ENCODE data around the gene GHRH. TPM values are rescaled to one million over a fixed set of nuclear protein-coding genes. Genes with fewer than 3 reads are reported as not detected.

Gene GHRH
- total RNA-seq, 1 donor from 2014 or later, result not detected

DNA sequence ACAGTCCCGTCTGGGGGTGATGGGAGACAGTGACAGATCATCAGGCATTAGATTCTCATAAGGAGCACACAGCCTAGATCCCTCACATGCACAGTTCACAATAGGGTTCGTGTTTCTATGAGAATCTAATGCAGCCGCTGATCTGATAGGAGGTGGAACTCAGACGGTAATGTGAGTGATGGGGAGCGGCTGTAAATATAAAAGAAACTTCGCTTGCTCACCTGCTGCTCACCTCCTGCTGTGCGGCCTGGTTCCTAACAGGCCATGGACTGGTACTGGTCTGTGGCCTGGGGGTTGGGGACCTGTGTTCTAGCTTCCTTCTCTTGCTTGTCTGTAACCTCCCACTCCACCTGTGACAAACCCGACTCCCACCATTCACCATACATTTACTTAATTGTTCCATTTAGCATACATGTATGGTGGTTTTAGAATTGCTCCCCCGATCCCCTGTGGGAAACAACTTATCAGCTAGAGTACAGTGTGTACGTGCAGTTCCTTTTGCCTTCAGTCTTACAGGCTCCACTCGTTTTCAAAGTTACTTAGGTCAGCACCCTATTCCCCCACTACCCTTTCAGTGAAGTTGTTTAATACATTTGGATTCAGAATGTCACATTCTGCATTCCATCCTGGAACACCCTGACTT lies 31.8 kb upstream of the GHRH start:
- Histone ChIP-seq H3K27ac (no peak overlapping the region), H3K36me3 (no peaks in the 10 kb centered on the region), H3K4me1 (peaks cover 74% of the 10 kb centered on the region), H3K9me3 (no peaks in the 10 kb centered on the region), H3K4me3 (no peak overlapping the region), H3K27me3 (no peaks in the 10 kb centered on the region)
- intact Hi-C loops (cut with DNase I), result no loop called here
- no peak for DNase-seq (ENCODE audit: extremely low spot score in 2 of 2)
- TF ChIP-seq POLR2A (IDR thresholded peaks at IDR 0.05), result no peak
- TF ChIP-seq CTCF (IDR thresholded peaks at IDR 0.05), result no peak
- no peak for TF ChIP-seq POLR2AphosphoS5 (IDR thresholded peaks at IDR 0.05; ENCODE audit: insufficient read depth in 1 of 2, low read depth in 1 of 2)

- H3K4me1 ChIP-seq, result peaks cover 60% of the 10 kb centered on the region
- H3K36me3 ChIP-seq, result no peaks in the 10 kb centered on the region
- intact Hi-C loops (cut with DNase I), result no loop called here
- no peak overlapping the region for H3K27ac ChIP-seq
- no peak overlapping the region for H3K4me3 ChIP-seq
- no peak for DNase-seq (ENCODE audit: extremely low spot score in 2 of 2)
- TF ChIP-seq CTCF (IDR thresholded peaks at IDR 0.05) (no peak), POLR2A (IDR thresholded peaks at IDR 0.05) (no peak), POLR2AphosphoS5 (IDR thresholded peaks at IDR 0.05; ENCODE audit: insufficient read depth in 1 of 2, low read depth in 1 of 2) (no peak)
- no peaks in the 10 kb centered on the region for H3K27me3 ChIP-seq
- no peaks in the 10 kb centered on the region for H3K9me3 ChIP-seq
Observed at GRCh38 chr20:37291724-37292126, 30.1 kb upstream of the GHRH start.

GRCh38 chr20:37290158-37290810 lies 28.7 kb upstream of the GHRH start:
- Histone ChIP-seq H3K4me3 (peak overlapping the region; percentile 86 to 98), H3K36me3 (no peaks in the 10 kb centered on the region), H3K4me1 (peaks cover 45% of the 10 kb centered on the region), H3K27ac (peak overlapping the region; percentile 96), H3K9me3 (no peaks in the 10 kb centered on the region), H3K27me3 (no peaks in the 10 kb centered on the region)
- intact Hi-C loops (cut with DNase I), result no loop called here
- TF ChIP-seq POLR2A (IDR thresholded peaks at IDR 0.05) (no peak), POLR2AphosphoS5 (IDR thresholded peaks at IDR 0.05; ENCODE audit: insufficient read depth in 1 of 2, low read depth in 1 of 2) (no peak), CTCF (IDR thresholded peaks at IDR 0.05) (no peak)
- DNase-seq (ENCODE audit: extremely low spot score in 2 of 2), result no peak

DNA sequence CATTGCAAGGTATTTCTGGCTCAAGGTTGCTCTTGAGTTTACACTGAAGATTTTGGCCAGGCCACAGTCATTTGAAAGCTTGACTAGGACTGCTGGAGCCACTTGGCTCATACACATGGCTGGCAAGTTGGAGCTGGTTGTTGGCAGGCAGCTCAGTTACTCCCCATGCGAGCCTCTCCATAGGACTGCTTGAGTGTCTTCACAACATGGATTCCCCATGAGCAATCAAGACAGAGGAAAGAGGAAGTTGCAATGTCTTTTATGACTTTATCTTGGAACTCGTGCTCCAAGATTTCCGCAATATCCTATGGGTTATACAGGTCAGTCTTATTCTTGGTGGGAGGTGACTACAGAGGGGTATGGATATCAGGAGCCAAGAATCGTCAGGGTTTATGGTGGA lies 26.5 kb upstream of the GHRH start:
- TF ChIP-seq POLR2A (IDR thresholded peaks at IDR 0.05) (no peak), POLR2AphosphoS5 (IDR thresholded peaks at IDR 0.05; ENCODE audit: insufficient read depth in 1 of 2, low read depth in 1 of 2) (peak in 1 of 2 donors; percentile 30)
- no peaks in the 10 kb centered on the region for H3K9me3 ChIP-seq
- intact Hi-C loops (cut with DNase I), result no loop called here
- no peaks in the 10 kb centered on the region for H3K36me3 ChIP-seq
- H3K27ac ChIP-seq, result no peak overlapping the region
- H3K27me3 ChIP-seq, result no peaks in the 10 kb centered on the region
- peaks cover 23% of the 10 kb centered on the region for H3K4me1 ChIP-seq
- no peak for DNase-seq (ENCODE audit: extremely low spot score in 2 of 2)
- H3K4me3 ChIP-seq, result no peak overlapping the region

- DNase-seq (ENCODE audit: extremely low spot score in 2 of 2), result no peak
- intact Hi-C loops (cut with DNase I), result no loop called here
- H3K27me3 ChIP-seq, result no peaks in the 10 kb centered on the region
- H3K4me3 ChIP-seq, result no peak overlapping the region
- H3K9me3 ChIP-seq, result no peaks in the 10 kb centered on the region
- no peaks in the 10 kb centered on the region for H3K36me3 ChIP-seq
- no peak overlapping the region for H3K27ac ChIP-seq
- TF ChIP-seq CTCF (IDR thresholded peaks at IDR 0.05) (no peak), POLR2A (IDR thresholded peaks at IDR 0.05) (no peak), POLR2AphosphoS5 (IDR thresholded peaks at IDR 0.05; ENCODE audit: insufficient read depth in 1 of 2, low read depth in 1 of 2) (no peak)
- H3K4me1 ChIP-seq, result peaks cover 19% of the 10 kb centered on the region
Observed at GRCh38 chr20:37285664-37286374, 24.2 kb upstream of the GHRH start.

All from vagina (tissue), 2 donors.